ENCODE data around the gene CAPZB.

The CAPZB gene

DNA sequence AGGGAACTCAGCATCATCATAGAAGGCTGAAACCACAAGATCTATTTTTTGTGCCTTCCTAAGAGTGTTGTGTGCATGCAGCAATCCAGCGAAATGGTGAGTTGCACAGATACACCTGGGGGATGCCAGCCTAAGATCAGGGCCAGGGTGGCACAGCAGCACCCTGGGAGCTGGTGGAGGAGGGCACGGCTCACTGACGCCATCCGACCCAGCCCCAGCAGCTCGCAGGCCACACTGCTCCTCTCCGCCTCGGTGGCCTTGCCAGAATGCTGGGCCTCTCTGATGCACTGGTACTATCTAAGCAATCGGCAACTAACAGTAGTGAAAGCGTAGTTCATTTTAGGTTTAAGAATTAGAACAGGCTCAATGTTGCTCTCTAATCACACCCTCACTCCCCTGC, 37.8 kb downstream of the CAPZB start:
- no peak for DNase-seq

DNA sequence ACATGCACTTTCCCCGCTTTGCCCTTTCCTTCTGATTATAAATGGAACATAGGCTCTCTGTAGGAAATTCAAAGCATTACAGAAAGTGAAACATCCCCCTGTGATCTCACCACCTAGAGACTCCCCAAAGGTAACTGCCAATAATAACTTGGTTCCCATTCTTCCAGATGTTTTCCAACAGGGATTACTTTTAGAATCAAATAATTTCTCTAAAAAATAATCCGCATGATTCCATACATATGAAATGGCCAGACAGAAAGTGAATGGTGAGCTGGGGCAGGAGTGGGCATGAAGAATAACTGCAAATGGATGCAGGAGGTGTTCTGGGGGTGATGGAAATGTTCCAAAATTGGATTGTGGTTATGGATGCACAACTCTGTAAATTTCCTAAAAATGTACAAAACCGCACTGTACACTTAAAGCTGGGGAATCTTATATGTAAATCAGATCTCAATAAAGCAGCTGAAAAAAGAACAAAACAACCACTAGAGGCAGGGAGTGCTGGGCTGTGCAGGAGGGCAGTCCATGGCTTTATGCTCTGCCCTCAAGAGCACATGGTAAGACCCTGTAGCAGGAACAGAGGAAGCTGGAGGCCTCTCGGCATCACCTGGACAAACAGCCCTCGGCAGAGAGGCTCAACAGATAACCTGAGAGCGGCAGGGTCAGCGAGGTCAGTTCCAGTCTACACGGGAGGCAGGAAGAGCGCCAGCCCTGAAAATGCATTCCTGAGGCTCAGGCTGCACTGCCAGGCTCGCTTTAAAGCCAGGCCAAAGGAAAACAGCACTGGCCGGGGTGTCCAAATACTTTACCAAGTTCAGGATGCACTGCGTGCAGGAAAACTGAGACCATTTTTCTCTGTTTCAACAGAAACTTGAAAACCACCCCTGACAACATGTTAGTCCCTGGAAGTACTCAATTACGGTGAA, 39.7 kb downstream of the CAPZB start:
- DNase-seq, result no peak

DNA sequence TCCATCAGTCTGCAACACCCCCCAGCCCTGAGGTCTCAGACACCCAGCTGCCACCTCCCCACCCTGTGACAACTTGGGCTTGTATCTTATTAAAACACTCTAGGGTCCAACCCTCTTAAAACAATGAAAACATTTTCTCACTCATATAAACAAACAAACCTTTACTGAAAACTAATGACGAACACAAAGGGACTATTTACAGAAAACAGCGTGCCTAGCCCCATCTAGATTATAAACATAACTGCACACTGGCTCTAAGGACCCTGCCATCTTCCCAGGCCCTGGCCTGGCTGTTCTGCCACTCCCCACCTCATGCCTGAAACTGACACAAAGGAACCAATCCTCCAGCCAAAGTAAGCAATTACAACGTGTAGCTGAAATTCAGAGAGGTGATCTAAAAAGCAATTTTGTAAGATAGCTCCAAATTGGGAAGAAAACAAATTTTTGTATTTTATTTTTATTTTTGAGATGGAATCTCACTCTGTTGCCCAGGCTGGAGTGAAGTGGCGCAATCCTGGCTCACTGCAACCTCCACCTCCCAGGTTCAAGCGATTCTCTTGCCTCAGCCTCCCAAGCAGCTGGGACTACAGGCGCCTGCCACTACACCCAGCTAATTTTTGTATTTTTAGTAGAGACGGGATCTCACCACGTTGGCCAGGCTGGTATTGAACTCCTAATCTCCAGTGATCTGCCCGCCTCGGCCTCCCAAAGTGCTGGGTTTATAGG, 40.9 kb downstream of the CAPZB start:
- DNase-seq, result no peak

DNA sequence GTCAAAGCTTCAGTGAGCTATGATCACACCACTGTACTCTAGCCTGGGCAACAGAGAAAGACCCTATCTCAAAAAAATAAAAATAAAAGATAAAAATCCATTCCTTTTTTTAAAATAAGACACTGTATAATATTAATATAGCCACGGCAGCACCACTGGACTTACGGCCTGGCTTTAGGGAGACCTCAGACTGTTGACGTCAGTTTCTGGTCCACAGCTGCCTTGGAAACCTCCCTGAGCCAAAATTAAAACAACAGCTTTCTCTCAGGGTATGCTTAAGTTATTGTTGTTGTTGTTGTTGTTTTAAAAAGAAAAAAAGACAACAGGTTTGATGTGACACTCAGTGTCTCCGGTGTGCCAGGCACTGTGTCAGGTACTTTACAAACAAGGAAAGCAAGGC, 42.0 kb downstream of the CAPZB start:
- no peak for DNase-seq

DNA sequence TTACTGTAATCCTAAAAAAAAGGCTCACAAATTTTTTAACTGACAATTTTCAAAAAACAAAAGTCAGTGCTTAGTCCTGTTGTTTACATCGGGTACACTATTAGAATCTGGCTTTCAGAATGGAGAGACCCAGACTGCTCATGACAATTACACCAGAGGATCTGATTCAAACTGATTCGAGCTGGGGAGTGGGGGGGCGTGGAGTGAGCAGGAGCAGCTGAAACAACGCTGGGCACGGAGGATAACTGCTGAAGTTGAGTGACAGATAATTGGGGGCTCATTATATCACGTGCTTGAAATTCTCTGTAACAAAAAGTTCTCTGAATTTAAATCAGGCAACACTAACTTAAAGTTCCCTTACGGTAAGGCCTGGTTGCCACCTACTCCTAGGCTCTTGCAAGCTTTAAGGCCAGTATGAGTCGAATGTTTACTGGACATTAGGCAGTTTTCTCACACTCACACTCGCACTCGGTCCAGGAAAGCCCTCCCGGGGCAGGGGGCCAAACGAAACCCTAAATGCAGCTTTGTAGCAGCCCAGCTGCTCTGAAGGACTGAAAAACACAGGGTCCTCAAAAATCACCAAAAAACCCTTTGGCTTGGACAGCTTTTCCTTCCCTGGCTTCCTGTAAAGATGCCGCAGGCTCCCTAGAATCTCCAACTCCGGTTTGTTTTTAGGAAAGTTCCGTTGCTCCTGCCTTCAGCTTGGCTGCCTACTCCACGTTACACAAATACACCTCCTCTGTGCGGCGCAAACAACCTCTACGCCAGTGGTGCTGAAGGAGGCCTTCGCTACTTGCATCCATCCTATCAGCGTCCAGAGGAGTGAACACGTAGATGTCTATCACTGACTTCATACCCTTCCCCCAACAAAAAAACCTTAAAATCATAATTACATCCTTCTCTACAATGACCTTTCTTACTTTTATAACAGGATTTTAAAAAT, 42.9 kb downstream of the CAPZB start:
- no peak for DNase-seq

DNA sequence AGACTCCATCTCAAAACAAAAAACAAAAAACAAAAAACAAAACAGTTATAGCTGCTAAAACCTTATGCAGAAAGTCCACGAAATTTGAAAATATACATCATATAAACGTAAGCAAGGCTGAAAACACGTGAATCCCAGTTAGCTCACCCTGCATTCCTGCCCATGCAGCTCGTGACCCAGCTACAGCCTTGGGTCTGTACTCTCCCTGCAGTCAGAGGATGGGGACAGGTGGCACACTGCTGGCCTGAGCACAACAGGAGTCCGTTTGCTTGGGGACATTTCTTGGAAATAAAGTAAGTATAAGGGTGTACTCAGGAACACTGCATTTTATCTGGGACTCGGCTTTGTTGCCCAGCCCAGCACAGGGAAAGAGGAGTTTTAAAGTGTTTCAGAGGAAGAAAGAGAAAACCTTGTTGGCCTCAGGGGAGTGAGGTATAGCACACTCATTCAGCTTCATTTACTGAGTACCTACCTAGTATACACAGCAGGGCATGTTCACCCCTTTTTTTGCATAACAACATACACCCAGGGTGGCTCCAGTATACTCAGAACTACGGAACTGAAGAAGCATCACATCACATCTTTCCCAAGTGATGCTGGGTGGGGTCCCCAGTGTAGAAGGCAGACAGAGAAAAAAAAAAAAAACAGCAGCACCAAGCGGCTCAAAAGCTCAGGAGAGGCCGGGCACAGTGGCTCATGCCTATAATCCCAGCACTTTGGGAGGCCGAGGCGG, 44.1 kb downstream of the CAPZB start:
- no peak for DNase-seq

DNA sequence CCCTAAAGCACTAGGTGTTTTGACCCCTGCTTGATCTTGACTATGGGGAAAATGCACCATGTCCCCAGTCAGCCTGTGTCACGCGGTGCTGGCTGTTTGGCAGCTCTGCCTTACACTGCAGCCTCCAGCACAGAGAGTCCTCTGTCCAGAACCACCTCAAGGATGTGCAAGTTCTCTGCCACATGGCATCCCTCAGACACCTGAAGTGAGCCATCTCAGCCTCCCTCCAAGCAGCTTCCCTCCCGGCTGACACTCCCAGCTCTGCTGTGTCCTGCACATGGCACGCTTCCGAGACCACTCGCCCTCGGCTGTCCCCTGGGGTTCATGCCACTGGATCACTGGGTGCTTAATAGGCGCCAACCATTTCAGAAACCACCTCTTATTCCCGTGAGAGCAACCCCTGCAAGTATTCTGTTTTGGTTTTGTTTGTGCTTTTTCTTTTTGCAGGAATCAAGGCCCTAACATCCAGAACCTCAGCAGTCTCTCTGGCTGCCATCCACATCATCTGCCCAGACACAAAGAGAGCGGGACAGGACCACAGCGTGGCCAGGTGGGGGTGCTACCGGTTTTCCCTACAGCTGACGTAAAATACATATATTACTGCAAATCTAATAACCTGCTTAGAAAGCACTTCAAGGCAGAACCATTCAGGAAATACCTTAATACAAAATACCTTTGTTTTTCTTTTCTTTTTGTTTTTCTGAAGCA, 45.7 kb downstream of the CAPZB start:
- no peak for DNase-seq

DNA sequence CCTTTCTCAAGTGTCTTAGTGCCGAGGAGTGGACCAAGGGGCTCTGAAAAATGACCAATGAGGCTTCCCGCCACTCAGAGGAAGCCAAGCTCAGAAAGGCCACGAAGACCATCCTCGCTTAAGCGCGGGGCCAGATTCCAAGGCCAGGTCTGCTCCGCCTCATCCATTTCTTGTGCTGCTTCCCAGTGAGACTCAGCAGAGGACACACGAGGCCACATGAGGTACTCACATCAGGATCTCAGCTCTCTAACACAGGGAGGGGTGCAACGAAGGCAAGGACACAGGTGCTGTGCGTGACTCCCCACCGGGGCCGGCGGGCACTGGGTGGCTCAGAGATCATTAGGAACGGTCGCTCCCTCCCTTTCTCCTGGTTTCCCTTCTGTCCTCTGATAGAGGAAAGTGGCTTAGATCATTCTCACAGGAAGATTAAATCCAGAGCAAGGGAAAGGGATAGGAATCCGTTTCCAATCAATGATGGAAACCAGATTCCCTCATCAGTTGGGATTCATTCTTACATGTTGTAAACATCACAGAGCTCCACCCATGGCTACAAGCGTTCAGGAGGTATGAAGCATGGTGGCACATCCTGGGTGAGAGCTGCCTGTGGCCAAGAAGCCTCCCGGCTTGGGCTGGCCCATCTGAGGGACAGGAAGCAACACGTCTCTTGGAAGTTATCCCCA, 46.7 kb downstream of the CAPZB start:
- no peak for DNase-seq

DNA sequence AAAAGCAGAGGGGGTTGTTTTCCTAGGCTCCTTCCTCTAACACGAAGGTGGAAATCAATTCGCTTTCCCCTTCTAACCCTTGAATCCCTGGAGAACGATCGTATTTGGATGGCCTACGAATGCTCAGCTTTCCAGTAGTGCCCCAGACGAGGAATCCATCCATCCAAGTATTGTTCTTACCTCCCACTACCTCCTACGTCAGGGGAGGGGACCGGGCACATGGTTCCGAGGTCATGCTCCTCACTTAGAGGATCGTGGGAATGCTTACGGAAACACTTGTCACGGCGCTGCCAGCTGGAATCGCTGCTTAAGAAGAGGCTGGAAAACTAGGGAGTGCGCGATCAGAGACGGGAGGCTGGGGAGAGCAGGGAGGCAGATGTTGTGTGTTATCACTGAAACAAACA, 47.4 kb downstream of the CAPZB start:
- no peak for DNase-seq

DNA sequence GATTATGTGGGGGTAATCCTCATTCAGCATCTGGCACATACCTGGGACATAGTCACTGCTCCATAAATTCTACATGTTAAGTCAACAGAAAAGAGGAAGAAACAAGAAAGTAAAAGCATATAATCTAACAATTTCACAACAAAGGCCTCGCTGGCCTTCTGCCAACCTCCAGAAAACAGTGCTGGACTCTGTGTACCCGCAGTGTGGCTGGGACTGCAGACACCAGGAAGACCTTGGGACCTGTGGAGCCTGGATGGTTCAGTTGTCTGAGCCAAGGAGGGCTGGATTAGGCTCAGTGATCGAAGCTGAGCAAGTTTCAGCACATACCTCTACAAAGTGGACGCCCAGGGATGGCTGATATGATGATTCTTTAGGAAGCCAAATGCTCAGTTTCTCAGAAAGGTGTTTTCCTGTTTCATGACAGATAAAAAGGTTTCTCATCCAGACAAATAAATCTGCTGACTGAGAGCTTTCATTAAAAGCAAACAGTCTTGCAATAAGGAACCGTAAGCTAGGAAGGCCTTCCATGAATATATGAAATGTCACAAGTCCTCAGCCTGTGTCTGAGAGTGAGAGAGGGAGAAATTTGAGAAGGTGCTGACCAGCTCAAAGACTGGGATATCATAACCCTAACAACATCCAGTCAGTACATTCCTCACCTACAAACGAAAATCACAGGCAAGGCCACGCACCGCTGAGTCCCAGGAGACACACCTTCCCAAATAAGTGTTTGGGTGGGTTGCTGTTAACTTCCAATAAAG, 48.4 kb downstream of the CAPZB start:
- DNase-seq, result no peak

DNA sequence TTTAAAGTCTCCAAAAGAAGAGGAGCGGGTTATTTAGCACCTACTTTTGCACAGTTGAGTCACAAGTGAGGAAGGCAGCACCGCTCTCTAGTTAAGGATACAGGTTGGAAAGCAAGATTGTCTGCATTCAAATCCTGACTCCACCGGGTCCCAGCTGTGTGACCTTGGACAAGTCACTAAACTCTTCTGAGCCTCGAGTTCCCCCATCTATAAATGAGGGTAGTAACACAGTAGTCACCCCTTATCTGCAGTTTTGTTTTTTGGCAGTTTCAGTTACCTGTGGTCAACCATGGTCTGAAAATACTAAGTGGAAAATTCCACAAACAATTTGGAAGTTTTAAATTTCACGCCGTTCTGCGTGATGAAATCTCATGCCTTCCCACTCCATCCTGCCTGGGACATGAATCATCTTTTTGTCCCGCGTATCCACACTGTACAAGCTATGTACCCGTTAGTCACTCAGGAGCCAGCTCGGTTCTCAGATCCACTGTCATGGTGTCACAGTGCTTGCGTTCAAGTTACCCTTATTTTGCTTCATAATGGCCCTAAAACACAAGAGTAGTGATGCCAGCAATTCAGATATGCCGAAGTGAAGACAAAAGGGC, 49.4 kb downstream of the CAPZB start:
- DNase-seq, result peak; percentile 44

DNA sequence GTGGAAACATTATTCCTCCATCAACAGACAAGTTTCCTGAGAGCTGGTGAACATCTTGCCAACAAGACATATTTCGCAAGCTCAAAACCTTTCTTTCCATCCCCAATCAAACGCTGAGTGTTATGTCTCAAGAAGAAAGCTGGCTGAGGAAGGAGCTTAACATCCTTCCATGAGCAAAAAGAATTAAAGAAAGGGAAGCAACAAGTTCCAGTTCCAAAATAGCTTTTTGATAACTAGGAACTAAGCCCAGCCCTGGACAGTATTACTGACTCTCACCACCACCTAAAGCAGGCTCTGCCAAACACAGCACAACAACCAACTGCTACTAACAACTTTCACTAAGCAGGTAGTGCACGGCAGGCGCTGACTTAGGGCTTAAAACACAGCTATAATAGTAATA, 50.2 kb downstream of the CAPZB start:
- no peak for DNase-seq

DNA sequence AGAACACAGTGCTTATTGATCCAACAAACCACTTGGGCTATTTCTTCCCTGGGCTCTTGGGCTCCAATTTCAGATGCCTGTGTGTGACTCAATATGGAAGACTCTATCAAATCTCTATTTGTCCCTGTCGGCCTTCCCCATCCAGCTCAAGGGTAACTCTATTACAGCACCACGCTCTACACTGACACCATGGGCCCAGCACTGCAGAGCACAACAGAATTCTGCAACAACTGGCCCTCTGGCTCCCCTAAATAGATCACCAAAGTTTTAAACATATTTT, 51.7 kb downstream of the CAPZB start:
- no peak for DNase-seq

DNA sequence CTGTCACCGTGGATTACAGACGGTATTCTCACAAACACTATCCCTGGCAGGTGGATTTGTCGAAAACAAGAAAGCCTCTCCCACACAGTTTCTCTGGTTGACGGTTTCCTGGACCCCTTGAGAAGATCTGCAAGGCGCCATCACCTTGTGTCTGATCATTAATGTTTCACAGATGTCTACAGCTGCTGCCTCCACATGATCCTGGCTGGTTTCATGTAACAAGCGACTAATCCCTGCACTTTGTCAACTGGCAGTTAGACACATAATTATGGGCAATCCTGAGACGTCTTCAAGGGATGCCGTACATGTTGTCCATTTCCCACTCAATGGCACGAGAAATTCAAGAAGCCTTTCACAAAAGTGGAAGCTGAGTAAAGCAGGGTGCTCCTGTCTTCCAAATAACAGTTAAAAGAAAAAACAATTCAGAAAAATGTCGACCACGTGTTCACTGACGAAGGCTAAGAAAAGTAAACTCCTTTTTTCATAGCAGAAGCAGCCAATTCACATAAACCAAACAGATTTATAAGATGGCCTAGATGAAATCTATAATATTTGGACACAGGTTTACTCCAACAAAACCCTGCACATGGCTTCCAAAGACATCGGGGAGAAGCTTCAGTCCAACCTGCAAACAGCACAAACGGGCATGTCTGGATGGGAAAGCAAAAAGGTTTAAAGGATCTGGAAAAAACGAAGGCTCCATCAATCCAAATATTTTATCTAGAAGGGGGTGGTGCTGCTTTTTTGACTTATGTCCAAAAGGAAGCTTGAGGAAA, 52.2 kb downstream of the CAPZB start:
- DNase-seq, result no peak

DNA sequence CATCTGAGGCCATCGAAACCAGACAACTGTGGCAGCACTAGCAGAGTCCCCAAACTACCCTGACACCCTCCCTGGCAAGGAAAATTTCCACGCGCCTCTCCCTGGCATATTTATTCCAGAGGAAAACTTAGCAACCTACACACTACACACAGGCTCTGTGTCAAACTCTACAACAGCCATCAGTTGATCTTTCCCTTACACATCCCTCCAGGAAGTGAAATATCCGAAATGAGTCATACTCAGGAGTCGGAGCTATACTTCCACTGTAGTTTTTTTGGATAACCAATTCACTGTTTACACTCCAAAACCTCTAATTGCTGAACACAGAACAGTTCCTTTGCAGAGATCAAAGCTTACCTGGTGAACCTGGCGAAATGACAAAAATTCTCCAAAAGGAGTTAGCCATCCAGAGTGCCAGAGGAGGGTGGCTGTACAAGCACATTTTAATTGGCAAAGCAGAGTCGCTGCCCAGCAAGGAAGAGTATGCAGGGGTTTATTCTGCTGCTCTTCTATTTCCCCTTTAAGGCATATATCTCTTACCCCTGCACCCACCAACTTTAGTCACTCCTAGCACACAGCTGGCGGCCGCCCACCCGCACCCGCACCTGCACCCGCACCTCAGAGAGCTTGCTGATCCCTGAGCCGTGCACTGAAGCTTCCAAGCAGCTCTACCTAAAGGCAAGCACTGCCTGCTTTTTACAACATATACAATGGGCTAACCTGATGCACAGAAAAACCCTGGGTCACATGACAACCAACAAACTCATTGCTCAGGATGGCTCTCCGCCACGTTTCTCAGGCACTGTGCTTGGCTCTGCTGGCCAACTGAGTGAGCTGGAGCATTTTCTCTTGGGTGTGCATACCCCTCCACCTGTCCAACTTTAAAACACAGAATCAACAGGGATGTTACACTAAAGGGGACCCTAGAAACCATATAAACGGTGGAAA, 54.9 kb downstream of the CAPZB start:
- DNase-seq, result no peak

DNA sequence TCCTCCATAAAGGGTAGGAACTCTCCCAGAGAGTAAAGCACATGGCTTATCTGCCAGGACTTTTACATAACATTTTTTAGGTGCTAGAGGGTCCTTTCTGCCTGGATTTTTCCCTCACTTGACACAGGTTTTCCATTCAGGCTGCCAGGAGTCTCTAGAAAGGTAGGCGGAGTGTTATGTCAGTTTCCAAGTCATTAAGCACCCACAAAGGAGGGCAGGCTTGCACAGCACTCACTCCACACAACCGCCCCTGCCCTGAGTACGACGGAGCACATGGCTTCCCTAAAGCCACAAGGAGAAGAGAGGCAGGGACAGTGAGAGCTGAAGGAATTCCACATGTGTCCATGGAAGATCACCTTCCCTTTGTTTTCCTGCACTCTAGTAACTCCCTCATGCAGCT, 55.7 kb downstream of the CAPZB start:
- no peak for DNase-seq

DNA sequence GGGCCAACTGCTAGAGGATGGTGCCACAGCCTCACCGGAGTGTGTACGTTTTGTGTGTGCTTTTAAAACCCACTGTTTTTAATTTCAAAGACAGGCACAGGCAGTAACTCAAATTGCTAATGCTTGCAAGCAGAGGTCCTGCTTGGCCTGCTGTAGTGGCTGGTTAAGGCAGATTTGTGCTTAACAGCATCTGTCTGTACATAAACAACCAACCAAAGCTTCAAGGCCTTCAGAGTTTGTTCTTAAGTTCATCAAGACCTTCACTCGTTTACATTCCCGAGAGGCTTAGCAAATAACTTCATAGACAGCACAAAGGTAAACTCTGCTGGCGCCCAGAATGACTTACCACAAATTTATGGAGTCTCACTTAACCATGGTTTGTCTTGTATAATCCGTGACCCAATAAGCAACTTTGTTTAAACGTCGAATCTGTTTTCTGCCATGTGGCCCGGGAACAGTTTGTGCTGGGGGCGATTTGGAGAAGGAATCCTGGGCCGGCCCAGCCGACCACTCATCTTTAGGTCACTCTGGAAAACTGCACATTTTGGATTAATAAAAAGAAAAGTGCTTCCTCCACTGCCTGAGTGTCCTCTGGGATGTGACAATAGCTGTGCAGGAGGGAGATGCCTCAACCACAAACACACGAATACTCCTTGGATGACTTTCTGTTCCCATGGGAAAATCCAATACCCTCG, 58.1 kb downstream of the CAPZB start:
- DNase-seq, result no peak

Measured in stimulated activated naive CD4-positive, alpha-beta T cell treated with Interleukin-2 at 50 U/mL for 16 hours (primary cell).